ENCODE measurements around the gene ARPC2.
"Not testable (repeated sequence)": the region's sequence is repeated elsewhere in the genome, so short reads cannot be mapped to it uniquely, and the experiment has no call there.

Gene ARPC2

DNA sequence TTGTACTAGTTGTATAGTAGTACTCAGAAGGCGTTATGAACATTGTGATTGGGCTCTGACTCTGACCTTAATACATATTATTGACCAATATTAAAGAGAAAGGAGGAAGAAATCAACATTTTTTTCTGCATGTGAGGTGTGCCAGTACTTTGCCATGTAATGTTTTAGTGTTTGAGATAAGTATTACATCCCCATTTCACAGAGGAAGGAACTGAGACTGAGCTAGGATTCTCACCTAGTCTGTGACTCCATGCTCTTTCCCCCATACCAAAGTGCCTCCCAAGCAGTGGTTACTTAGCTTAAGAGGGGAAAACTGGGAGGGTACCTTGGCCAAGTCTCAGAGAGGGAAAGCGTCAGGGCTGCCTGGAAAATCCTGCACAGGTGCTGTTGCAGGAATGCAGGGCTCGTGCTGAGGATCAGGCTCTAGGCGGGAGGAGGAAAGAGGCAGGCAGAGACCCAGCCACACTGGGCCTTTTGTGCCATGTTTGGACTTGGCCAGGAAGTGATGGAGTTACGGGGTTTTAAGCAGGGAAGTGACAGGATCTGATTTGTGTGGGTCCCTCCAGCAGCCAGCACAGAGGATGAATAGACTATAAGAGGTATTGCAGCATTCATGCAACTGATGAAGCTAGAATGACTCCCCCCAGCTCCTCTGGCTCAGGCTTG is 55.0 kb downstream of the ARPC2 start:
- H3K27ac ChIP-seq (replicated peaks) = no peak overlapping the region
- no peak overlapping the region for H3K4me3 ChIP-seq (replicated peaks; ENCODE audit: insufficient read depth, low read length)
- H3K27me3 ChIP-seq (ENCODE audit: insufficient read depth, poor library complexity, severe bottlenecking) = no peaks in the 10 kb centered on the region
- no peak for DNase-seq (ENCODE audit: low read depth in 1 of 2, low spot score in 1 of 2)
- TF ChIP-seq POLR2AphosphoS5 (IDR thresholded peaks at IDR 0.05; ENCODE audit: low read depth) (no peak), GABPA (IDR thresholded peaks at IDR 0.05; ENCODE audit: low read depth) (no peak), SPI1 (IDR thresholded peaks at IDR 0.05; ENCODE audit: borderline replicate concordance, low read depth) (no peak)
- TF ChIP-seq, protein P1, sequence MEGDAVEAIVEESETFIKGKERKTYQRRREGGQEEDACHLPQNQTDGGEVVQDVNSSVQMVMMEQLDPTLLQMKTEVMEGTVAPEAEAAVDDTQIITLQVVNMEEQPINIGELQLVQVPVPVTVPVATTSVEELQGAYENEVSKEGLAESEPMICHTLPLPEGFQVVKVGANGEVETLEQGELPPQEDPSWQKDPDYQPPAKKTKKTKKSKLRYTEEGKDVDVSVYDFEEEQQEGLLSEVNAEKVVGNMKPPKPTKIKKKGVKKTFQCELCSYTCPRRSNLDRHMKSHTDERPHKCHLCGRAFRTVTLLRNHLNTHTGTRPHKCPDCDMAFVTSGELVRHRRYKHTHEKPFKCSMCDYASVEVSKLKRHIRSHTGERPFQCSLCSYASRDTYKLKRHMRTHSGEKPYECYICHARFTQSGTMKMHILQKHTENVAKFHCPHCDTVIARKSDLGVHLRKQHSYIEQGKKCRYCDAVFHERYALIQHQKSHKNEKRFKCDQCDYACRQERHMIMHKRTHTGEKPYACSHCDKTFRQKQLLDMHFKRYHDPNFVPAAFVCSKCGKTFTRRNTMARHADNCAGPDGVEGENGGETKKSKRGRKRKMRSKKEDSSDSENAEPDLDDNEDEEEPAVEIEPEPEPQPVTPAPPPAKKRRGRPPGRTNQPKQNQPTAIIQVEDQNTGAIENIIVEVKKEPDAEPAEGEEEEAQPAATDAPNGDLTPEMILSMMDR (IDR thresholded peaks at IDR 0.05; ENCODE audit: insufficient read depth, low read length) = no peak
- TF ChIP-seq, protein P2, sequence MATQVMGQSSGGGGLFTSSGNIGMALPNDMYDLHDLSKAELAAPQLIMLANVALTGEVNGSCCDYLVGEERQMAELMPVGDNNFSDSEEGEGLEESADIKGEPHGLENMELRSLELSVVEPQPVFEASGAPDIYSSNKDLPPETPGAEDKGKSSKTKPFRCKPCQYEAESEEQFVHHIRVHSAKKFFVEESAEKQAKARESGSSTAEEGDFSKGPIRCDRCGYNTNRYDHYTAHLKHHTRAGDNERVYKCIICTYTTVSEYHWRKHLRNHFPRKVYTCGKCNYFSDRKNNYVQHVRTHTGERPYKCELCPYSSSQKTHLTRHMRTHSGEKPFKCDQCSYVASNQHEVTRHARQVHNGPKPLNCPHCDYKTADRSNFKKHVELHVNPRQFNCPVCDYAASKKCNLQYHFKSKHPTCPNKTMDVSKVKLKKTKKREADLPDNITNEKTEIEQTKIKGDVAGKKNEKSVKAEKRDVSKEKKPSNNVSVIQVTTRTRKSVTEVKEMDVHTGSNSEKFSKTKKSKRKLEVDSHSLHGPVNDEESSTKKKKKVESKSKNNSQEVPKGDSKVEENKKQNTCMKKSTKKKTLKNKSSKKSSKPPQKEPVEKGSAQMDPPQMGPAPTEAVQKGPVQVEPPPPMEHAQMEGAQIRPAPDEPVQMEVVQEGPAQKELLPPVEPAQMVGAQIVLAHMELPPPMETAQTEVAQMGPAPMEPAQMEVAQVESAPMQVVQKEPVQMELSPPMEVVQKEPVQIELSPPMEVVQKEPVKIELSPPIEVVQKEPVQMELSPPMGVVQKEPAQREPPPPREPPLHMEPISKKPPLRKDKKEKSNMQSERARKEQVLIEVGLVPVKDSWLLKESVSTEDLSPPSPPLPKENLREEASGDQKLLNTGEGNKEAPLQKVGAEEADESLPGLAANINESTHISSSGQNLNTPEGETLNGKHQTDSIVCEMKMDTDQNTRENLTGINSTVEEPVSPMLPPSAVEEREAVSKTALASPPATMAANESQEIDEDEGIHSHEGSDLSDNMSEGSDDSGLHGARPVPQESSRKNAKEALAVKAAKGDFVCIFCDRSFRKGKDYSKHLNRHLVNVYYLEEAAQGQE (IDR thresholded peaks at IDR 0.05; ENCODE audit: insufficient replicate concordance, low read depth) = no peak

DNA sequence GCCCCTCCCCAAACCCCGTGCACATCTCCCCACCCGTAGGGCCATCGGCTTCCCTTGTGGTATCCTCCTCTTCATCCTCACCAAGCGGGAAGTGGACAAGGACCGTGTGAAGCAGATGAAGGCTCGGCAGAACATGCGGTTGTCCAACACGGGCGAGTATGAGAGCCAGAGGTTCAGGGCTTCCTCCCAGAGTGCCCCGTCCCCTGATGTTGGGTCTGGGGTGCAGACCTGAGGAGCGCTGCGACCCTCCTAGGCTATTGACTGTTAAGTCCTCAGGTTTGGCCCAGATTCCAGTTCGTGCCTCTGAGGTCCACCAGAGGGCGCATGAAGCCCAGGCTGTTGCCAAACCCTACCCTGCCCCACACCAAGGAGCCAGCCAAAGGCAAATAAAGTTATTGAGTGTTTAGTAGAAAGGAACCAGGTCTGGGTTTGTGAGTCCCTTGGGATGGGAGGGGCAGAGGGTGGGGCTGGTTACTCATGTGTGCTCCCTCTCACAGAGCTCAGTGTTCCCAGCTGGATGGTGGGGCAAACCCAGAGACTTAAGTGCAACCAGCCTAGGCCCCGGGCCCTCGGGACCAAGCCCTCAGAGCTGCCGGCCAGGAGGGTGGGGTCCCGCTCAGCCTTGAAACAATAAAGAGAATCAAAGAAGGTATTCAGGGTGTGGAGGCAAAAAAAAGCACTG is 55.7 kb downstream of the ARPC2 start:
- Histone ChIP-seq H3K27me3 (ENCODE audit: insufficient read depth, poor library complexity, severe bottlenecking) (no peaks in the 10 kb centered on the region), H3K27ac (replicated peaks) (no peak overlapping the region), H3K4me3 (replicated peaks; ENCODE audit: insufficient read depth, low read length) (no peak overlapping the region)
- TF ChIP-seq SPI1 (IDR thresholded peaks at IDR 0.05; ENCODE audit: borderline replicate concordance, low read depth) = no peak
- TF ChIP-seq, protein P1 (IDR thresholded peaks at IDR 0.05; ENCODE audit: insufficient read depth, low read length) = peak; percentile 94
- no peak for TF ChIP-seq POLR2AphosphoS5 (IDR thresholded peaks at IDR 0.05; ENCODE audit: low read depth)
- TF ChIP-seq, protein P2 (IDR thresholded peaks at IDR 0.05; ENCODE audit: insufficient replicate concordance, low read depth) = no peak
- no peak for TF ChIP-seq GABPA (IDR thresholded peaks at IDR 0.05; ENCODE audit: low read depth)
- peak; percentile 68 to 82 for DNase-seq (ENCODE audit: low read depth in 1 of 2, low spot score in 1 of 2)

DNA sequence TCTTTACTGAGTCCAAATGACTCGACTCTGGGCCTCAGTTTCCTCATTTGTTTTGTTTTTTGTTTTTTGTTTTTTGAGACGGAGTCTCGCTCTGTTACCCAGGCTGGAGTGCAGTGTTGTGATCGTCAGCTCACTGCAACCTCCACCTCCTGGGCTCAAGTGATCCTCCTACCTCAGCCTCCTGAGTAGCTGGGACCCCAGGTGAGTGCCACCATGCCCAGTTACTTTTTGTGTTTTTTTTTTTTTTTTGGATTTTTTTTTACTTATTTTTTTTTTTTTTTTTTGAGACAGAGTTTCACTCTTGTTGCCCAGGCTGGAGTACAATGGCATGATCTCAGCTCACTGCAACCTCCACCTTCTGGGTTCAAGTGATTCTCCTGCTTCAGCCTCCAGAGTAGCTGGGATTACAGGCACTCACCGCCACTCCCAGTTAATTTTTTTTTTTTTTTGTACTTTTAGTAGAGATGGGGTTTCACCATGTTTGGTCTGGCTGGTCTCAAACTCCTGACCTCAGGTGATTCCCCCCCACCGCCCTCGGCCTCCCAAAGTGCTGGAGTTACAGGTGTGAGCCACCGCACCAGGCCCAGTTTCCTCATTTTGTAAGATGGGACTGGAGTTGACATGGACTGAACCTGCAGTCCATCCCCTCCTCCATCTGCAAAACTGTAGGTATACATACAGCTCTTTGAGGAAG is 56.4 kb downstream of the ARPC2 start:
- H3K27ac ChIP-seq (replicated peaks); H3K4me3 ChIP-seq (replicated peaks; ENCODE audit: insufficient read depth, low read length); H3K27me3 ChIP-seq (ENCODE audit: insufficient read depth, poor library complexity, severe bottlenecking); DNase-seq (ENCODE audit: low read depth in 1 of 2, low spot score in 1 of 2): not testable (repeated sequence)

DNA sequence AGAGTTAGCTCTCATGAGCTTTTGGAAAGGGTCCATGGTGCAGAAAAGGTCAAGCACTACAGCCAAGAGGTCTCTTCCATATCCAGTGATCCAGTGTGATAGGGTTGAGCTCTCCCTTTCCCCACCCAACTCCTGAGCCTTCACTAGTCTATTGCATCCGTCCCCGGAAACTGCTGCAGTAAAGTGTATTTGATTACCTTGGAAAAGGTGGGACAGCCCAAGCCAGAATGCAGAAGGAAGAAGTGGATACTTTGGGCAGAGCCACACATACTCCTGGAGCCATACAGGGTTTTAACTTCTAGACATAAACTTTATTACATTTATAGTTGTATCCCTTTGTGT is 56.9 kb downstream of the ARPC2 start:
- DNase-seq (ENCODE audit: low read depth in 1 of 2, low spot score in 1 of 2) = no peak
- TF ChIP-seq GABPA (IDR thresholded peaks at IDR 0.05; ENCODE audit: low read depth) (no peak), POLR2AphosphoS5 (IDR thresholded peaks at IDR 0.05; ENCODE audit: low read depth) (no peak), SPI1 (IDR thresholded peaks at IDR 0.05; ENCODE audit: borderline replicate concordance, low read depth) (no peak)
- TF ChIP-seq, protein P2 (IDR thresholded peaks at IDR 0.05; ENCODE audit: insufficient replicate concordance, low read depth) = no peak
- TF ChIP-seq, protein P1 (IDR thresholded peaks at IDR 0.05; ENCODE audit: insufficient read depth, low read length) = no peak
- H3K27me3 ChIP-seq (ENCODE audit: insufficient read depth, poor library complexity, severe bottlenecking) = no peaks in the 10 kb centered on the region
- H3K27ac ChIP-seq (replicated peaks) = no peak overlapping the region
- H3K4me3 ChIP-seq (replicated peaks; ENCODE audit: insufficient read depth, low read length) = no peak overlapping the region
